Activated CD8-positive, alpha-beta memory T cell treated with anti-CD3 and anti-CD28 coated beads, Interleukin-2, amount 10 ng/mL, durations not matched to agents 7 days and 5 days (primary cell): Measurements from ENCODE around the gene SHOC2. TPM values are rescaled to one million over a fixed set of nuclear protein-coding genes. Genes with fewer than 3 reads are reported as not detected.

ENCODE experiments used
- ATAC-seq: fragments of 150-1000 bp; cut with Tn5 transposase; one replicate; pipeline ENCODE4 v1.10.0; 2021; ENCODE audit warnings: moderate library complexity
- CTCF ChIA-PET: fragments of 350-600 bp; sonication (Branson Sonifier 250); formaldehyde crosslinking; loops from one replicate; lab custom pipeline; 2021; ENCODE audit warnings: antibody characterized with exemption; lab: Charles Lee
- DNase-seq: peaks from one replicate; pipeline ENCODE4 v3.0.0-alpha.2; 2020
- H3K27ac Mint-ChIP-seq: one replicate; pipeline ENCODE4 v1.8.0; 2021; ENCODE audit warnings: mild to moderate bottlenecking, mixed read lengths
- H3K27me3 Mint-ChIP-seq: one replicate; pipeline ENCODE4 v1.8.0; 2021; ENCODE audit warnings: mixed read lengths
- H3K36me3 Mint-ChIP-seq: one replicate; pipeline ENCODE4 v1.8.0; 2021; ENCODE audit warnings: mild to moderate bottlenecking, mixed read lengths
- H3K4me1 Mint-ChIP-seq: one replicate; pipeline ENCODE4 v1.8.0; 2021; ENCODE audit warnings: mixed read lengths
- H3K4me3 Mint-ChIP-seq: one replicate; pipeline ENCODE4 v1.8.0; 2021; ENCODE audit warnings: mild to moderate bottlenecking, moderate library complexity, mixed read lengths
- H3K9me3 Mint-ChIP-seq: one replicate; pipeline ENCODE4 v1.8.0; 2022; ENCODE audit warnings: low read depth, mixed read lengths
- total RNA-seq, 2 experiments: library from RNA; stranded (reverse); gene quantifications; one replicate each; pipeline ENCODE4 v1.2.3, GENCODE V29; 2021

The SHOC2 gene
- total RNA-seq, 2 experiments from 2014 or later = 39.3 to 43.2 TPM

DNA sequence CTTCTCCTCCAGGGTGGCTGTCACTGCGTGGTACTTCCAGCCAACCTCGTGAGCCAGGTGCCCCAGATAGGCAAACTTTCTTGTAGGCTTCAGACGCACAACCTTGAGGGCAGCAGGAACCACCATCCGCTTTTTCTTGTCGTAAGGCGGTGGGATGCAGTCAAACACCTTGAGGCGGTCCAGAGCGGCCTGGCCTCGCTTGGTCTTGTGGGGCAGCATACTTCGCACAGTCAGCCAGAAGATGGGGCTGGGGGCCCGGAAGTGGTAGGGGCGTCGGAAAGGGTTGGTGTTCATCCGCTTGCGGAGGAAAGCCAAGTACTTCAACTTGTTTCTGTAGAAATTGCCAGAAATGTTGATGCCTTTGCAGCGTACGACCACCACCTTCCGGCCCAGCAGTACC lies 17.4 kb downstream of the SHOC2 start:
- Mint-ChIP-seq H3K36me3 (peaks cover 29% of the 10 kb centered on the region), H3K4me3 (no peak overlapping the region), H3K27ac (no peak overlapping the region), H3K9me3 (peaks cover 3% of the 10 kb centered on the region), H3K27me3 (no peaks in the 10 kb centered on the region), H3K4me1 (peaks cover 3% of the 10 kb centered on the region)
- DNase-seq (no peak), ATAC-seq (no peak)
- CTCF ChIA-PET = interaction anchor here (0.6 kb wide), 1 partner anchor 1083 kb away, joined by 3 read pairs; no protein-coding TSS in a partner anchor

DNA sequence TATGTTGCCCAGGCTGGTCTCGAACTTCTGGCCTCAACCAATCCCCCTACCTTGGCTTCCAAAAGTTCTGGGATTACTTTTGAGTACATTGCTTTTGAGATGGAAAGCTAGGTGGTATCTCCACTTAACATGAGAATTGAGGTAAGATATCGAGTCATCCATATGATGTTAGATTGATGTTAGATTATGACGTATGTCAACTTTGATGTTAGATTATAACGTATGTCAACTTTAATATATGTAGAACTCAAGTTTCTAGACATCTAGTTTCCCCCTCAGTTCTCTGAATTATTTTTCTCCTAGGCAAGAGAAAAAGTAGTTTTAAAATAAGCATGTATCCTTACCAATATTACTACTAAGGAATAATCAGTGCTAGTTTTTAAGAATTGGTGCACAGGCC lies 20.0 kb downstream of the SHOC2 start:
- CTCF ChIA-PET = interaction anchor here (0.5 kb wide), 1 partner anchor 136 kb away, joined by 9 read pairs; no protein-coding TSS in a partner anchor
- ATAC-seq = no peak
- no peak for DNase-seq
- Mint-ChIP-seq H3K27ac (no peak overlapping the region), H3K4me1 (peaks cover 3% of the 10 kb centered on the region), H3K27me3 (no peaks in the 10 kb centered on the region), H3K4me3 (no peak overlapping the region), H3K9me3 (peaks cover 3% of the 10 kb centered on the region), H3K36me3 (peaks cover 50% of the 10 kb centered on the region)

DNA sequence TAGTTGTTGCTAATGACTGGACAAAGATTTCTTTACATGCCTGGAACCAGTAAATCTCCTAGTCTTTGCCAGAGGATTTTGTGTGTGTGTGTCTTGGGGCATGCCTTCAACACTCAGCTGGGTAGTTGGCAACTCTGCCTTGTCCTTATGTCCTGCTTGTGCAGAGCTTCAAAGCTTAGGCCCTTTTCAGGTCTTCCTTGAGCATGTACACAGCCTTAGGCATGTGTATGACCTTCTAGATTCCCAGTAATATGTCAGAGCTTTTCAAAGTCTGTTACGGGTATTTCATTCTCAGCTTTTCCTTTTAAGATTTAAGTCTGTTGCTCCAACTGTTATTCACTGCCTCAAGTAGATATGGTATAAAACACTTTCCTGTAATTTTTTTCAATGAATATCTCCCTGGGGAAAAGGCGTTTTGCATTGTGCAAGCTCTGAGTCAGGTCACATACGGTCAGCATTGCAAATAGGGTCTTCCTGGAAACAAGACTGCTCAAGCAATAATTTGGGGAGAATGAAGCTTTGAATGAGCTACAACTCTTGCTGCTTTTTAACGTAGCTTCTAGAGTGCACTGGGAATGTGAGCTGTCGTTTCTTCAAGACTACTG lies 25.5 kb downstream of the SHOC2 start:
- H3K36me3 Mint-ChIP-seq = peaks cover 69% of the 10 kb centered on the region
- no peak overlapping the region for H3K4me3 Mint-ChIP-seq
- ATAC-seq (no peak), DNase-seq (no peak)
- CTCF ChIA-PET = interaction anchor here (0.7 kb wide), 1 partner anchor 15 kb away, joined by 3 read pairs; no protein-coding TSS in a partner anchor
- no peak overlapping the region for H3K27ac Mint-ChIP-seq
- peaks cover 18% of the 10 kb centered on the region for H3K4me1 Mint-ChIP-seq
- no peaks in the 10 kb centered on the region for H3K27me3 Mint-ChIP-seq
- peaks cover 5% of the 10 kb centered on the region for H3K9me3 Mint-ChIP-seq

DNA sequence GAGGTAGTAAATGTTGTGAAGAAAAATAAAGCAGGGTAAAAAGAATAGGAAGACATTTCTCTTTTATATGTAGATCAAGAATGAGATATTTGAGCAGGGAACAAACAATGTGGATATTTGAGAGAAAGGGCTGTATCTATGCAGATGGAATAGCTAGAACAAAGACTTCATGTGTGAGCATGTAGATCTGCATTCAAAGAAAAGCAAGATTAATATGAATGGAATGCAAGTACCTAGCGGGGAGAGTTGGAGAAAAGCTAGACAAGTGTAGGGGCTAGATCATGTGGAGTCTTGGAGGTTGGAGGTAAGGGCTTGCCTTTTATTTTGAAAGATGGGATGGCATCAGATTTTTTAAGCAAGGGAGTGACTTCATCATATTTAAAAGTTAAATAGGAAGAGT lies 27.1 kb downstream of the SHOC2 start:
- DNase-seq = no peak
- peaks cover 2% of the 10 kb centered on the region for H3K9me3 Mint-ChIP-seq
- CTCF ChIA-PET = no interaction called here
- H3K4me3 Mint-ChIP-seq = no peak overlapping the region
- no peaks in the 10 kb centered on the region for H3K27me3 Mint-ChIP-seq
- no peak for ATAC-seq
- peaks cover 64% of the 10 kb centered on the region for H3K36me3 Mint-ChIP-seq
- H3K4me1 Mint-ChIP-seq = peaks cover 15% of the 10 kb centered on the region
- no peak overlapping the region for H3K27ac Mint-ChIP-seq

DNA sequence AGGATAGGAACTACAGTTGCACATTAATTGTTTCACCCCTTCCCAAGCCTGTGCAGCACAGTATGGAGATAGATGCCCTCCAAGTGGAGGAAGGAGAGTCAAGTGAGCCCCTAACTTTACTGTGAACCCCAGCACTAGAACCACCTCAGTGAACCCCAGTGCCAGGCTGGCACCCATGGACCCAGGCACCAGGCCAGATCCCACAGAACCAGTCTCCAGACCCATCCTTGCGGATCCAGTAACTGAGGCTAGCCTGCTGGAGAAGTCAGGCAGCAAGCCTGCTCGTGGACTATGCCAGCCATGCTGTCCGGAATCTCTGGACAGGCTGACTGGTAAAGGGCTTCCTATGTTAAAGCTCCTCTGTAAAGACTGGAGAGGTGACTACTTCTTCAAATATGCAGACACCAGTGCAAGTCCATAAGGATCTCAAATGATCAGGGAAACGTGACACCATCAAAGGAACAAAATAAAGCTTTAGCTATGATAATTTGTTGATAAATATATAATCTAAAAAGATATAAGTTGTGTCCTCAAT lies 27.7 kb downstream of the SHOC2 start:
- Mint-ChIP-seq H3K4me1 (peaks cover 15% of the 10 kb centered on the region), H3K9me3 (peaks cover 2% of the 10 kb centered on the region), H3K4me3 (no peak overlapping the region), H3K36me3 (peaks cover 64% of the 10 kb centered on the region), H3K27me3 (no peaks in the 10 kb centered on the region), H3K27ac (no peak overlapping the region)
- no peak for ATAC-seq
- CTCF ChIA-PET = interaction anchor here (1.0 kb wide), 1 partner anchor 143 kb away, joined by 3 read pairs; no protein-coding TSS in a partner anchor
- no peak for DNase-seq

DNA sequence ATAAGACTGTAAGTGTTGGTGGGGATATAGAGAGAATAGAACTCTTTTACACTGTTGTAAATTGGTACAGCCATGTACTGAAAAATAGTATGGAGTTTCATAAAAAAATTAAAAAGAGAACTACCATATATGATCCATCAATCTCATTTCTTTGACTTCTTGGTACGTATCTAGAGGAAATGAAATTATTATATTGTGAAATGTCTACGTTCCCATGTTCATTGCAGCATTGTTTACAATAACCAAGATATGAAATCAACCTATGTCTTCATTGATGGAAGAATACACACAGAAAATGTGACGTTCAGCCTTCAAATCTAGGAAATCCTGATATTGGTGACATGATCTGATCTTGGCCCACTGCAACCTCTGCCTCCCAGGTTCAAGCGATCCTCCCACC lies 32.0 kb downstream of the SHOC2 start:
- Mint-ChIP-seq H3K4me3 (no peak overlapping the region), H3K9me3 (peaks cover 2% of the 10 kb centered on the region), H3K27ac (no peak overlapping the region), H3K27me3 (no peaks in the 10 kb centered on the region), H3K36me3 (peaks cover 52% of the 10 kb centered on the region), H3K4me1 (peaks cover 9% of the 10 kb centered on the region)
- CTCF ChIA-PET = no interaction called here
- ATAC-seq = no peak
- DNase-seq = no peak

DNA sequence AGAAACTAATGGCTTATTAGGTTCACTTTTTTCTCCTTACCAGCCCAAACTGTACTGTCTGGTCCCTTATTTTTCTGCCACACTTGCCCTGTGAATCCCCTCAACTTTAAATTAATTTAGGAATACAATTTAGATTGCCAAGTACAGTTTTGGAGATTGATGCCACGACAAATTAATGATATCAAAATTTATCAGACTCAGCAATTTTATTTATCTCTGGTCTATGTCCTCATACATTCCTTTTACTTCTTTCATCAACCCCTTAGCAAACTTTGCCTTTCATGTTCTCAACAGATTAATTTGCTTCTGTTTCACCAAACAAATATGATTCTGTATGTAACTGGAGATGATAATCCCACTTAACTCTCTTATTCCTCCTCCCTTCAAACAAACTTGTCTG lies 38.2 kb downstream of the SHOC2 start:
- CTCF ChIA-PET = no interaction called here
- H3K4me1 Mint-ChIP-seq = peaks cover 4% of the 10 kb centered on the region

DNA sequence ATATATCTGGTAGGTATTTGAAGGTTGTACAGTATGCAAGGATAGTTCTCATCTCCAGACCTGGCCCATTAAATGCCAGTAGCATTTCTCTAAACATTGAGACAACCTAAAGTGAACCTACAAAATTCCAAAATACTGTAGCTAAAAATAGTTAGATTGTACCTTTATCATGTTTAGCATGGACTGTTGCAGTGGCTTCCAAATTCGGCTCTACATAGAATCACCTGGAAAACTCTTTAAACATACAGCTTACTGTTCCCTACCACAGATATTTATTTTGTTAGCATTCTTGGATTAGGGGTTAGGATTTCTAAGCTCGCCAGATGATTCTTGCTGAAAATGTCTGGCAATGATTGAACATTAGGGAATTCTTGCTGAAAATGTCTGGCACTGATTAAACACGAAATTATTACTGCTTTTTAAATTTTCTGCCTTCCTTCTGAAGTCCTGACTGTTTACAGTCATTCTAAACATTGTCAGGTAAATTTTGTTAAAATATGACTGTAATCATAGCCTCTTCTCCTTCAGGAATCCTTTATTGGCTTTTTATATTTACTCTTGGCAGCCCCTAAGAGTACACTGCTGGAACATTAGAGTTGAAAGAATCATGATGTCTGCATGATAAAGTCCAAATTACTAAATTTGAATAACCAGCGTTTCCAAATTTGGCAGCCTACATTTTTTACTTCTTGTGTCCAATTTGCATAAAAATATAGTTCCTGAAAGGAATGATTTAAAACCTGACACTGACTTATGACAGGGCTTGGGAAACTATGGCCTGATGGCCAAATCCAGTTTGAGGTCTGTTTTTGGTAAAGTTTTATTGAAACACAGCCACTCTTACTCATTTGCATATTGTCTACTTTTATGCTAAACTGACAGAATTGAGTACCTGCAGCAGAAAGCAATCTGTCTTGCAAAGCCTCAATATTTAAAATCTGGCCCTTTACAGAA lies 40.3 kb downstream of the SHOC2 start:
- no peak for ATAC-seq
- CTCF ChIA-PET = interaction anchor here (0.9 kb wide), 1 partner anchor 14 kb away, joined by 3 read pairs; no protein-coding TSS in a partner anchor
- no peak for DNase-seq
- H3K9me3 Mint-ChIP-seq = no peaks in the 10 kb centered on the region
- peaks cover 5% of the 10 kb centered on the region for H3K4me1 Mint-ChIP-seq
- no peak overlapping the region for H3K4me3 Mint-ChIP-seq
- H3K27me3 Mint-ChIP-seq = no peaks in the 10 kb centered on the region
- H3K27ac Mint-ChIP-seq = no peak overlapping the region
- peaks cover 23% of the 10 kb centered on the region for H3K36me3 Mint-ChIP-seq

More for the DNA sequence above, 38.2 kb downstream of the SHOC2 start:
- ATAC-seq = no peak
- Mint-ChIP-seq H3K9me3 (no peaks in the 10 kb centered on the region), H3K27me3 (no peaks in the 10 kb centered on the region), H3K36me3 (peaks cover 20% of the 10 kb centered on the region), H3K4me3 (no peak overlapping the region), H3K27ac (no peak overlapping the region)
- no peak for DNase-seq

DNA sequence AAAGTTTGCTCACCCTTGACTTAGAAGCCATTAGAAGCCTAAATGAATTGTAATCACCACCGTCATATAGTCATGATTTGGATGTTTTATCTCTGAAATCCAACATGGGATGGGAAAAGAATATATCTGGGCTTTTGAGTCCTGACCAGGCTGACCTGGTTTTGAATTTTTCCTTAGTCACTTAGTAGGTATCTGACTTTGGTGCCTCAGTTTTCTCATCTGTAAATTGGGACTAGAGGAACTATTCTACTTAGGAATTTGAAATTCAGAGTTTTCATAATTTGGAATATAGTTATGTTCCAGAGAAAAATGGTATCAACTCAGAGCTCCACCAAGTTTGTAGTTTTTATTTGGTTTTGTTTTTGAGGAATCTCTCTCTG lies 40.9 kb downstream of the SHOC2 start:
- DNase-seq = no peak
- Mint-ChIP-seq H3K27me3 (no peaks in the 10 kb centered on the region), H3K27ac (no peak overlapping the region), H3K36me3 (peaks cover 21% of the 10 kb centered on the region), H3K9me3 (no peaks in the 10 kb centered on the region), H3K4me3 (no peak overlapping the region), H3K4me1 (peaks cover 5% of the 10 kb centered on the region)
- CTCF ChIA-PET = no interaction called here
- ATAC-seq = no peak

DNA sequence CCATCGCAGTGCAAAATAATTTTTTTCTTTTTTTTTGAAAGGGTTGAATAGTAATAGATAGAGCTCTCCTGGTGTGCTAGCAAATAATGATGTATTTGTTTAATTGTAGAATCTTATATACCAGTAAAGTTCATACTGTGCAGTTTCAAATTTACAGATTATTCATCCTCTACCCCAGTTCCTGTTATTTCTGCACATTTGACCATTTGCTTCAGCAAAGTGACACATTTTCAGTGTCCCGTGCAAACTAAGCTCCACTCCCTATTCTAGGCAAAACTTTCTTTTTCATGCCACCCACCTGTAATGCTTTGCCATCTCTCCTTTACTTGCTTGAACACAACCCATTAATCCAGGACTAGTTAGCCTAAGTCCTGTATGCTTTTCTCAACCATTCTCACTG lies 43.0 kb downstream of the SHOC2 start:
- H3K4me1 Mint-ChIP-seq = peaks cover 5% of the 10 kb centered on the region
- peaks cover 26% of the 10 kb centered on the region for H3K36me3 Mint-ChIP-seq
- no peak for DNase-seq
- no peak for ATAC-seq
- no peak overlapping the region for H3K27ac Mint-ChIP-seq
- no peak overlapping the region for H3K4me3 Mint-ChIP-seq
- no peaks in the 10 kb centered on the region for H3K27me3 Mint-ChIP-seq
- H3K9me3 Mint-ChIP-seq = no peaks in the 10 kb centered on the region
- CTCF ChIA-PET = interaction anchor here (1.4 kb wide), 1 partner anchor 34 kb away, joined by 4 read pairs; no protein-coding TSS in a partner anchor

DNA sequence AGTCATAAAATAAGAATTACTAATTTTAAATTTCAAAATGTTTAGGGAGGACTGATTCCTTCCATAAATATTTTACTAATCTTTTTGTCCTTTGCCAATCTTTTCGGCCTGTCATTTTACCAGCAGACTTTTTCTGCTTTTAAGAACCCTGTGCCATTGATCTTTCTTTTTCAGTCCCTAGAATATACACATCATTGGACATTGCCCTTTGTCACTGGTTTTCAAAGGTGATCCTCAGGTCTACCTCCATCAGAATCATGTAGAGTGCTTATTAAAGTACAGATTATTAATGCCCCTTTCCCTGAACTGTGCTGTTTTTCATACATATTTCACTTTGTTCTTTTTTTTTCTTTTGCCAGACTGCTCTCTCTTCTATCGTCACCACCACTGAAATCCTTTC lies 43.8 kb downstream of the SHOC2 start:
- CTCF ChIA-PET = interaction anchor here (1.4 kb wide), 1 partner anchor 35 kb away, joined by 4 read pairs; no protein-coding TSS in a partner anchor
- no peak overlapping the region for H3K27ac Mint-ChIP-seq

DNA sequence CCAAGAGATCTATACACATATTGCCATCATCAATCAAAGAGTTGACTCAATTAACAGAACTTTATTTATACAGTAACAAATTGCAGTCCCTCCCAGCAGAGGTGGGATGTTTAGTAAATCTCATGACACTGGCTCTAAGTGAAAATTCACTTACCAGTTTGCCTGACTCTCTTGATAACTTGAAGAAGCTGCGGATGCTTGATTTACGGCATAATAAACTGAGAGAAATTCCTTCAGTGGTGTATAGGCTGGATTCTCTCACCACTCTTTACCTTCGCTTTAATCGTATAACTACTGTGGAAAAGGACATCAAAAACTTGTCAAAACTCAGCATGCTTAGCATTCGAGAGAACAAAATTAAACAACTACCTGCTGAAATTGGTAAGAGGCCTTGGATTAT lies 45.3 kb downstream of the SHOC2 start:
- no peak overlapping the region for H3K27ac Mint-ChIP-seq
- H3K27me3 Mint-ChIP-seq = no peaks in the 10 kb centered on the region
- ATAC-seq (no peak), DNase-seq (no peak)
- peaks cover 8% of the 10 kb centered on the region for H3K4me1 Mint-ChIP-seq
- H3K36me3 Mint-ChIP-seq = peaks cover 30% of the 10 kb centered on the region
- H3K4me3 Mint-ChIP-seq = no peak overlapping the region
- H3K9me3 Mint-ChIP-seq = no peaks in the 10 kb centered on the region
- CTCF ChIA-PET = no interaction called here

More for the DNA sequence above, 43.8 kb downstream of the SHOC2 start:
- Mint-ChIP-seq H3K27me3 (no peaks in the 10 kb centered on the region), H3K36me3 (peaks cover 26% of the 10 kb centered on the region), H3K9me3 (no peaks in the 10 kb centered on the region), H3K4me1 (peaks cover 8% of the 10 kb centered on the region), H3K4me3 (no peak overlapping the region)
- DNase-seq (no peak), ATAC-seq (no peak)

DNA sequence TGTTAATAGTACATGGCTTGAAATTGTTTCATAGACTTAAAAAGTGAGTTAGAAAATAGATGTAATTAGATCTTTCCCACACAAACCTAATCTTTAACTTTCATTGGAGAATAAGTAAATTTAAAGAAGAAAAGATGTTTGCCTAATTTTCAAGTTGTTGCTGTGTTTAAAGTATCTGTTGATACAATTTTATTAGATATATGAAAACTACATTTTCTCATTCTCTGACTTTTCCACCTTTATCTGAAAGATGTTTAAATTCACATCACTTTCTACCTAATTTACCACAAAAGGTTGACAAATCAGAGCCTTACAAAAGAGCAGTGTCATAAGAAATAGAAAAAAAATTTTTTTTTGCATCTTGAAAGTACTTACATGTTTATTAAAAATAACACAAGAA lies 45.8 kb downstream of the SHOC2 start:
- peaks cover 9% of the 10 kb centered on the region for H3K4me1 Mint-ChIP-seq
- no peaks in the 10 kb centered on the region for H3K27me3 Mint-ChIP-seq
- H3K36me3 Mint-ChIP-seq = peaks cover 30% of the 10 kb centered on the region
- no peak for DNase-seq
- ATAC-seq = no peak
- H3K4me3 Mint-ChIP-seq = no peak overlapping the region
- no peaks in the 10 kb centered on the region for H3K9me3 Mint-ChIP-seq
- H3K27ac Mint-ChIP-seq = no peak overlapping the region
- CTCF ChIA-PET = no interaction called here
